Measurements from ENCODE around the gene RCHY1.
"Not testable (repeated sequence)": the region's sequence is repeated elsewhere in the genome, so short reads cannot be mapped to it uniquely, and the experiment has no call there.

The RCHY1 gene

DNA sequence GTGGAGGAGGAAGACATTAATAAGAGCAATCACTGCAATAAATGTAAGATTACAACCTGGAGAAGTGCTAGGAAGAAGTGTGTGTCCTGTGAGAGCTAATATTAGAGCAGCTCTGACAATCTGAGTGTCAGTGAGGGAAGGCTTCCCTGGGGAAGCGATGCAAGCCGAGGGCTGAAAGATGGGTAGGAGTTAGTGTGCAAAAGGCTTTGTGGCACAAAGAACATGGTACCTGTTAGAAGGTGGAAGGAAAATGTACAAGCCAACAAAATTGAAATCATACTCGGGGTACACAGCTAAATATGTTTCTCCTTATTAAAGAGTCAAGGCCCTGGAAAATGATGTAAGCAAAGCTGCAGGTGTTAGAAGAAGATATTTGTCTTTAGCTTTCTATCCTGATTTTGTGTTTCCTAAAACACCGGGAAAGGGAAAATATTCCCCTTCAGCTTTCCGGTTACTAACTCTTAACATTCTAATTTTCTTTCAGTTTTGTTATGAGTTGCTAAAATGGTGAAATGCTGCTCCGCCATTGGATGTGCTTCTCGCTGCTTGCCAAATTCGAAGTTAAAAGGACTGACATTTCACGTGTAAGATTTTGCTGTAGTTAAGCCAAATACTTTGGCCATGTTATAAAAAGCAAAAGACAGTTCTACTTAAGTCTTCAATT, 878 bp upstream of the RCHY1 start:
- no peak for DNase-seq

DNA sequence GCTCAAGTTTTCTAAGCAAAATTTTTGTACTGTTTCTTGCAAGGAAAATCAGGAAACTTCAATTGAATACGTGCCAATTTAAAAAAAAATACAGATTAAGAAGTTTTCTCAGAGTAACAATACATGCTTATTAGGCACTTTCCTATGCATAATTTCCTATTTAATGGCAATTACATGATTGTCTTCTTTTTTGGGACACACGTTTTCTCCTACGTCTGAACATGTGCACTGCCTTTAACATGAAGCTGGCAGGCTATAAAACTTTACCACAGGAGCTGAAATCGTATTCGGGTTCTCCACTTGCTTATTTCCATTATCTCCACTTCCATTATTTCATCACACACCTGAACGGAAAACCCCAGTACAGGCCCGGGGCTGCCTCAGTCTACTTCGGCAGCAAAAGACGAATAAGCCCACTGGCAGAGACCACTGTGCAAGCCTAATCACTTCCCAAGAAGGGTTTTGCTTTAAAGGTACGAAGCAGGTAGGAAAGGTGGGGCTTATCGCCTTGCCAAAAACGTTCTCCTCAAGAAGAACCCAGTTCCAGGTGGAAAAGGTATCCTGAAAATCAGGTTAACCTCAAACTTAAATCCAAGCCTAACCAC, 575 bp downstream of the RCHY1 start:
- DNase-seq = no peak

DNA sequence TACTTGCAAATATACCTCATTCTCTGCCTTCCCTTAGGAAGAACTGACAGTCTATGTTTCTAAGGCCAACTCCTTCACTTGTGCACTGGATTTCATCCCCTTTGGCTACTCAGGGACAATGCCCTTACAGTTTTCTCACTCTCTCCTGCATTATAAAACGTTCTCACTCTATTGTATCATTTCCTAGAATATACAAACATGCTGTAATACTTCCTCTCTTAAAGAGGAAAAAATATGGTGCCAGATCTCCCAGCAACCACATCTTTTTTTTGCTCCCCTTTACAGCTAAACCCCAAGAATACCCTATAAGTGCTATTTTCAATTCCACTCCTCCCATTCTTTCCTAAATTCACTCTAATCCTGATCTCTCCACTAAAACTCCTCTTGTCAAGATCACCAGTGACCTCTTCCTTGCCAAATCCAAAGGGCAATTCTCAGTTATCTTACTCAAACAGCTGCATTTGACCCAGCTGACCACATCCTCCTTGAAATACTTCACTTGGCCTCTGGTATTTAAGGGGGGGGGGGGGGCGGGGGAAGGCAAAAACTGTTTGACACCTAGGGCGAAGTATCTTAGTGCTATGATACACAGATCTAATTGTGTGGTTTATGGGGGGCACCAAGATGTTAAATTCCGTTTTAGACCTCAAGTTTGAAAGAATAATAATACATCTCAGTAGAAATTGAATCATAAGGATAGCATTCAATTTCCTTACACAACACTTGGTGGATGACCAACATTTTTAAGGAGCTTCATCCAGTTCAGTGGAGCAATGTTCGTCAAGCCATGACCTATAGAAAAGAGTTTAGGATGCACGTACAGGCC, 1.6 kb downstream of the RCHY1 start:
- no peak for DNase-seq

DNA sequence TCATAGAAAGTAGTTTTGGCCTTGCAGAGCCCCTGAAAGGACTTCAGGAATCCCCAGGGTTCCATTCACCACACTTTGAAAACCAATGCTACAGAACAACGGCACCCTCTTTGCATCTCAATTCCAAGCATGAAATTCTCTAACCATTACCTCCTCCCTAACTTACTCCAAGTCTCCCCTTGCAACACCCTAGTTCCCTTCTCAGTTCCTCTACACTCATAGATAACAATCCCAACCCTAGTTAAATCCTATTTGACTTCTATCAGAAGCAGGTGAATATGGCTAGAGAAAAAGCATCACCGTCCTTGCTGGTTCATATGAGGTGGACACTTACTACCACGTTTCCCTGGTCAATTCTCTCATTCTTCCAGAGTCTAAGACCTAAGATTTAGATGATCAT, 2.4 kb downstream of the RCHY1 start:
- DNase-seq = no peak

GRCh38 chr4:75509592-75509991, 4.6 kb downstream of the RCHY1 start:
- DNase-seq = not testable (repeated sequence)

DNA sequence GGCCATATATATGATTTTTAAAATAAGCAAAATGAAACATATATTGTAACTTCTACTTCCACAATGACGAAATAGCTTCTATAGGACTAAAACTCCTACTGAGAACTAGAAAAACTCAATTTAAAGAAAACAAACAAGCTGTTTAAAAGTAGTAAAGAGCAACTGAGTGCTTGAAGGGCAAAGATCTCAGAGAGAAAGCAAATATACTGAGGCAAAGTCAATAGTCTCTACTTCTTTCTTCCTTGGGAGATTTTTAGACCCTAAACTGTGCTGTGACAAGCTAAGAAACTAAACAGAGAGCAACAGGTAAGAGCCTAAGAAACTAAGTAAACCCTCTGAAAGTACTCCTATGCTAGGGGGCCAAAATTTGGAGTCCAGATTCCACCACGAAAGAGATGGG, 8.6 kb downstream of the RCHY1 start:
- DNase-seq = no peak

- DNase-seq = no peak
Observed at GRCh38 chr4:75502671-75503070, 11.5 kb downstream of the RCHY1 start.

DNA sequence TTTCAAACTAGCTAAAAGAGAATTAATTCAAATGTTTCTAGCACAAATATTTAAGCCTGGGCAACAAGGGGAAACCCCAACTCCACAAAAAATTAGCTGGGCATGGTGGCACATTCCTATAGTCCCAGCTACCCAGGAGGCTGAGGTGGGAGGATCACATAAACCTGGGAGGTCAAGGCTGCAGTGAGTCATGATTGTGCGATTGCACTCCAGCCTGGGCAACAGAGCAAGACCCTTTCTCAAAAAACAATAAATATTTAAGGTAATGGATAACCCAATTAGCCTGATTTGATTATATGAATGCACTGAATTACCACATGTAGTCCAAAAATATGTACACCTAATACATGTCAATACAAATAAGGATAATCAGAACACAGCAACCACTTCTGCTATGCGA, 14.3 kb downstream of the RCHY1 start:
- no peak for DNase-seq

GRCh38 chr4:75498041-75498440, 16.2 kb downstream of the RCHY1 start:
- DNase-seq = no peak

- DNase-seq = no peak
Observed at GRCh38 chr4:75497133-75497532, 17.1 kb downstream of the RCHY1 start.

GRCh38 chr4:75496406-75496805, 17.8 kb downstream of the RCHY1 start:
- DNase-seq = no peak

- no peak for DNase-seq
Observed at GRCh38 chr4:75495476-75495875, 18.7 kb downstream of the RCHY1 start.

- no peak for DNase-seq
Observed at GRCh38 chr4:75494563-75494962, 19.6 kb downstream of the RCHY1 start.

DNA sequence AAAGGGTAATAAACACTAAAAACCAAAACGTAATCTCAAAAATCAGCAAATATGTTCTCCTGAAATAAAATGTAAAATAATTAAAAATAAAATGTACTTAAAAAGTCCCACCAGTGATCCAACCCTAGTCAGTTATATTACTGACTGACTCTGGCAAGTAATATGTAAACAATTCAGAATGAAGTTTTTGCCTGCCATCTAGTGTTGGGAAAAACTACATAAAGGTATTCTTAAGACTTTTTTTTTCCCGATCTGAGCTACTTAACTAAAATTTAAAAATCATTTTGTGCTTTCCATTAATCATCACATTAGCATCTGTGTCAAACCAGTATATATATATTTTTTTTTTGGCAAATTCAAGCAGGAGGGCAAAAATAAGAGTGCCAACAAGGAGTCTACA, 24.0 kb downstream of the RCHY1 start:
- no peak for DNase-seq

DNA sequence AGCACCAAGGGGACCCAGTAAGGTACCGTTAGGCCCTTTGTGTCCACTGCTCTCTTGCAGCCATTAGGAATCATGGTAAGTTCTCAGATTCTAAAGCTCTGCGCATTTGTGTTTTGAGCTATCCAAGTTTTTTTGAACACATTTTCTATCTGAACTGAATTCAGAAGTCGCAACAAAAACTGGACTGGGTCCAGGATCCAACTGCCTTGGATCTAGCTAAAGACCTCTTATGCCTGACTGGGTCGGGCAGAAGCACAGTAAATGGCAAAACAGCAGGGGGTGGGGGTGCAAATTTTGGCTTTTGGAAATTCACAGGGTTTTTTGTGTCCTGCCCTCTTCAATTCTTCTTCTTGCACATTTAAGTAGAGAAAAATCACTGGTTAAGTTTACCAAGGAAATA, 30.0 kb downstream of the RCHY1 start:
- DNase-seq = no peak

DNA sequence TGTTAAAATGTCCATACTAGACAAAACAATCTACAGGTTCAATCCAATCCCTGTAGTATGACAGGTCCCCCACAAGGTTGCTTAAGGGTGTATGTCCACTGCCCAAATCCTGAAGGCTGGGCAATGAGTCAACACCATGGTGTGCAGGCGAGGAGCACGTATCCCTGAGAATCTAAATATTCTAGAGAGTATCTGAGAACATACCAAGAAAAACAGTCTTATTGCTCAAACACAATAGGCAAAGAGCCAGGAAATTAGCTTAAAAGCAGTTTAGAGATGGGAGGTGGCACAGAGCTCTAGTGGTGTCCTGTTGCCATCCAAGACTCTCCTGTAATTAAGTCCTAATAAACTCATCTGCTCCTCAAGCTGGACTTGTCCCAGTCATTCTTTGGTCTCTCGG, 37.0 kb downstream of the RCHY1 start:
- no peak for DNase-seq

- no peak for DNase-seq
Observed at GRCh38 chr4:75470738-75471137, 43.5 kb downstream of the RCHY1 start.

GRCh38 chr4:75469896-75470295, 44.3 kb downstream of the RCHY1 start:
- DNase-seq = no peak

DNA sequence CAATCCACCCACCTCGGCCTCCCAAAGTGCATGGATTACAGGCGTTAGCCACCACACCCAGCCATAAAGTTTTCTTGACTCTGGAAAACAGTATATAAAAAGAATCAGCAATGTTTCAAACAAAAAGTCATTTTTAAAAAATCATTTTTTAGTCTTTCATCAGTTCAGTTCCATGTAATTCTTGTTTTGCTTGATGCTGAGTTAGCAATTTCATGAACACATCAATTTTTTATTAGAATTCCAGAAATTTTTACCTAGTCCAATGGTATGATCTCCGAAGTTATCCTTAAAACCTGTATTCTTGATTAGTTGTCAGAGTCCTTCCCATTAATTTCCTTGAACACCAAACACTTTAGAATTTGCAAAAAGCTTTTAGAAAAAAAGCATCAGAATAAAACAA, 56.8 kb downstream of the RCHY1 start:
- no peak for DNase-seq

GRCh38 chr4:75434105-75434504, 80.1 kb downstream of the RCHY1 start:
- DNase-seq = no peak

GRCh38 chr4:75432683-75433082, 81.5 kb downstream of the RCHY1 start:
- DNase-seq = no peak

- no peak for DNase-seq
Observed at GRCh38 chr4:75429208-75429607, 85.0 kb downstream of the RCHY1 start.
